Measurements from ENCODE around the gene RAB3A.

RAB3A gene

GRCh38 chr19:18197306-18197705 is 6.5 kb downstream of the RAB3A start:
- DNase-seq (ENCODE audit: low spot score), result no peak

GRCh38 chr19:18196511-18196845 is 7.4 kb downstream of the RAB3A start:
- no peak for DNase-seq (ENCODE audit: low spot score)

DNA sequence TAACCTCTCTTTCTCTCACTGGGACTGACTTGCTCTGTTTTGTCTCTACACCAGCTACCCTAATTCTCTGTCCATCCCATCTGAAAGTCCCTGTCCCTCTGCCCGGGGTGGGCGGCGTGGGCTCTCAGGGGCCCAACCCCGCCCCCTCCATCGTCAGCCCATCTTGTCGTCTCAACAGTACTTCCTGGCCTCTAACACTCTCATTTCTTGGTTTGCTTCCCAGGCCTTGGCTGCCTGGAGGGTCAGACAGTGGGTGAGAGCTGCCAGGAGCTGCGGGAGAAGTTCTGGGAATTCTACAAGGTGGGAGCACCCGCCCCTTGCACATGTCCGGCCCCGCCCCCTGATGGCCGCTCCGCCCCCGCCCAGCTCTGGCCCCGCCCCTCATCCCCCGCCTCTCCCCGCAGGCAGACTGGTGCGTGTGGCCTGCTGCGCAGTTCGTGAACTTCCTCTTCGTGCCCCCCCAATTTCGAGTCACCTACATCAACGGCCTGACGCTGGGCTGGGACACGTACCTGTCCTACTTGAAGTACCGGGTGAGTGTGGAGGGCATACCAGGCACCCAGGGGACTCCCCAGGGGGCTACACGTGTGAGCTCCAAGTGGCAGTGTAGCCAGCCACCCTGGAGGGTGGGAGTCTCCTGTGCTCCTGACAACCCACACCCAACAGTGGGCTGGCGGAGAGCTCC is 9.1 kb downstream of the RAB3A start:
- DNase-seq (ENCODE audit: low spot score), result peak; percentile 29

DNA sequence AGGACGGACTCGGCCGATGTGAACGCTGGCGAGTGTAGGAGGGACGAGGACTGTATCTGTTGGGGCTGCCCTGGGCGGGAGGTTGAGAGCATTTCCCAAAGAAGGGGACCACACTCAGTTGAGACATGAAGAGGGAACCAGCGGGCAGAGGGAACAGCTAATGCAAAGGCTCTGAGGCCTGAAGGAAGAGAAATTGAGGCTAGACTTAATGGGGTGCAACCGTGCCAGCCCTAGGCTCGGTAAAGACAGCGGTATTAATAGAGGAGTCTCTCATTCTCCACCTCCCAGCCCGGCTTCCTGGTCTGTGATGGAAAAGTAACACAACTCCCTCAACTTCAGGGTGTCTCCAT is 9.7 kb downstream of the RAB3A start:
- DNase-seq (ENCODE audit: low spot score), result no peak

GRCh38 chr19:18193388-18194180 is 10.3 kb downstream of the RAB3A start:
- DNase-seq (ENCODE audit: low spot score), result no peak

GRCh38 chr19:18192673-18193387 is 11.0 kb downstream of the RAB3A start, which contains the start of gene MPV17L2:
TSS of gene MPV17L2 (plus strand) at chr19:18193218. CDS start at chr19:18193282, 64 bp downstream.
- DNase-seq (ENCODE audit: low spot score), result peak; percentile 100

- no peak for DNase-seq (ENCODE audit: low spot score)
These were observed 12.2 kb downstream of the RAB3A start for GRCh38 chr19:18191640-18192062.

- DNase-seq (ENCODE audit: low spot score), result no peak
These were observed 13.6 kb downstream of the RAB3A start for GRCh38 chr19:18190278-18190677.

GRCh38 chr19:18185538-18185937 is 18.3 kb downstream of the RAB3A start:
- DNase-seq (ENCODE audit: low spot score), result no peak

GRCh38 chr19:18183529-18183928 is 20.3 kb downstream of the RAB3A start:
- no peak for DNase-seq (ENCODE audit: low spot score)

DNA sequence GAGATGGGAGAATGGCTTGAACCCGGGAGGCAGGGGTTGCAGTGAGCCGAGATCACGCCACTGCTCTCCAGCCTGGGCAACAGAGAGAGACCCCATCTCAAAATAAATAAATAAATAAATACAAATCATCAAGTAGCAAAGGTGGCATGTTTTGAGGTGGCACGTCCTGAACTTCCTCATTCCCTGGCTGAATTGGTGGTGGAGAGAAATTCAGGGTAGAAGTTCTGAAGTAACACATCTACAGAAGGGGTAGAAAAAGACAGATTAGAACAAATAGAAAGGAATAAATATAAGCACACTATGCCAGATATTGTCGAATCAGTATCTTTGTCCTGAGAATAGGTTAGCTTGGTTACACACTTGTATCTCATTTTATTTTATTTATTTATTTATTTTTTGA is 23.9 kb downstream of the RAB3A start:
- DNase-seq (ENCODE audit: low spot score), result no peak

DNA sequence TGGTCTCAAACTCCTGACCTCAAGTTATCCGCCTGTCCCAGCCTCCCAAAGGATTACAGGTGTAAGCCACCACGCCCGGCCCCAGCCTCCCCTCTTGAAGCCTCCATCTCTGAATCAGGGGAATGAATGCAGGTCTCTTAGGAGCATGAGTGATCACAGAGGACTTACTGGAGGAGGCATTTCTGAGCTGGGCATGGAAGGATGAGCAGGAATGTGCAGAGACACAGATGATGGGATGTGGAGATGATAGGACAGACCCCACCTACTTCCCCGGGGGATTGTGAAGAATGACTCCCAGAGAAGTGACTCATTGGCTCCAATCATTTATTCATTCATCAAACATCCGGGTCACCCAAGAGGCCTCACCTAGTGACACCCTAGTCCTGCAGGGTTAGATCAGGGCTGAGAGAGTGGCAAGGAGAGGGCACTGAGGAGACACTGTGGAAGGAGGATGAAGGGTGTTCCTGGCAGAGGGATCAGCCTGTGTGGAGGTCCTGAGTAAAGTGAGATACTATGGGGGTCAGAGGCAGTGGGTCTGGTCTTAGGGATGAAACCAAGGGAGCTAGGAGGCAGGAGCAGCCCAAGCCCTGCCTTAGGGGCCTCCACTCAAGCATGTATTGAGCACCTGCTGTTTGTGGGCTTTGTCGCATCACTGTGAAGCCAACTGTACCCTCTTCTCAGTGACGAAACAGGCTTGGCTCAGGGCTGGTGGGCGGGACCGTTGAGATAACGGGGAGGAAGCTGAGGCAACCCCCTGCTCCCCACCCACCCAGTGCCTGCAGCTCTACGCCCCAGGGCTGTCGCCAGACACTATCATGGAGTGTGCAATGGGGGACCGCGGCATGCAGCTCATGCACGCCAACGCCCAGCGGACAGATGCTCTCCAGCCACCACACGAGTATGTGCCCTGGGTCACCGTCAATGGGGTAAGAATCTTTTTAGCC is 27.2 kb downstream of the RAB3A start:
- DNase-seq (ENCODE audit: low spot score), result no peak

- no peak for DNase-seq (ENCODE audit: low spot score)
These were observed 28.9 kb downstream of the RAB3A start for GRCh38 chr19:18174983-18175382.

GRCh38 chr19:18173572-18174288 is 30.1 kb downstream of the RAB3A start, which contains the start of gene IFI30:
TSS of gene IFI30 (plus strand) at chr19:18173813. CDS start at chr19:18173842, 29 bp downstream.
- DNase-seq (ENCODE audit: low spot score), result peak; percentile 57

DNA sequence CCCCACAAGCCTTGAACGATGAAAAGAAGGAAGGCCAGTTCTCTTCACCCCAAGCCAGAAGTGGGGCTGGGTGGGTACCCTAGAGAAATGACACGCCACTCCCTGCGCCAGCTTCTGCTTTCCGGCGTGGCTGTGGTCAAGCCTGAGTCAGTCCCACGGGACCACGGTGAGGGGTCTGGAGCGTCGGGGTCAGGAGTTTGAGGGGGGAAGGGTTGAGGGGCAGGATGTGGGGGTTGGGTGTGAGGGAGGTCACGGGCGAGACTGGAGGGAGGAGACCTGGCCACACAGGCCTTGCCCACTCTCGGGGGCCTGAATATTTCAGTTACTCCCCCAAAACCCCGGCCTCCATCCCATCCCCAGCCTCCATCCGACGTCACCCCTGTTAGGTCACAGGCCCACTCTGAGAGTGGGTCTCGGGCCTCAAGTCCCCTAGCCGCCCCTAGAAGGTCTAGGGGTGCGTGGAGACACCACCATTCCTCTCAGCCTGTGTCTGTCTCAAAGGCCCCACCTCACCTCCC is 30.7 kb downstream of the RAB3A start:
- DNase-seq (ENCODE audit: low spot score), result no peak

DNA sequence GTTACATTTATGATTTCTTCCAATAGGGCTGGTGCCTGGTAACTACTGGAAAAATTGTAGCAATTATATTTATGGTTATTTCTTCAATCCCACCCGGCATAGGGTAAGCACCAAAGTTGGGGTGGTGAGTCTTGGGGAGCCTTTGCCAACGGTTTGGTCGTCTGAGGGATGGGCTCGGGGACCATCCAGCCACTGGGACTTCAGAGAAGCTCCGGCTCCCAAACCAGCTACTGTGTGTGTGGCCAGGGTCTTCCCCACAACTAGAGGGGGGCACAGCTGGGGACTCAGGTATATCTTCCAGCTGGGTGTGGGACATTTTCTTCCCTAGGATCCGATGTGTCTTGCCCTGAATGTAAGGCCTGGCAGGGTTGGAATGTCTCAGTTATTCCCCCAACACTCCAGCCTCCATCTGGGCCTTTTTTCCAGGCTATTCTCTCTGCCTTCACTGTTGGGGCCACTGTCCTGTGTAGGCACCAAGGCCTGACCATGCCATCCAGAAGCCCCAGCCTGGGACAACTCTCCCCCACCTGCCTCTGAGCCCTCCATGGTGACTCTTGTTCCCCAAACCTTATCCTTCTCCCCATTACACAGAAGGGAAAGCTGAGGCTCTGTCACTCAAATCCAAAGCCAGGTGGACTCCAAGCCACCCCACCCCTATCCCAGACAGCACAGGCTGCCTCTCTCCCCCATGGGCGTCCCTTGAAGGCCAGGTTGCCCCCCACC is 31.4 kb downstream of the RAB3A start:
- DNase-seq (ENCODE audit: low spot score), result no peak

DNA sequence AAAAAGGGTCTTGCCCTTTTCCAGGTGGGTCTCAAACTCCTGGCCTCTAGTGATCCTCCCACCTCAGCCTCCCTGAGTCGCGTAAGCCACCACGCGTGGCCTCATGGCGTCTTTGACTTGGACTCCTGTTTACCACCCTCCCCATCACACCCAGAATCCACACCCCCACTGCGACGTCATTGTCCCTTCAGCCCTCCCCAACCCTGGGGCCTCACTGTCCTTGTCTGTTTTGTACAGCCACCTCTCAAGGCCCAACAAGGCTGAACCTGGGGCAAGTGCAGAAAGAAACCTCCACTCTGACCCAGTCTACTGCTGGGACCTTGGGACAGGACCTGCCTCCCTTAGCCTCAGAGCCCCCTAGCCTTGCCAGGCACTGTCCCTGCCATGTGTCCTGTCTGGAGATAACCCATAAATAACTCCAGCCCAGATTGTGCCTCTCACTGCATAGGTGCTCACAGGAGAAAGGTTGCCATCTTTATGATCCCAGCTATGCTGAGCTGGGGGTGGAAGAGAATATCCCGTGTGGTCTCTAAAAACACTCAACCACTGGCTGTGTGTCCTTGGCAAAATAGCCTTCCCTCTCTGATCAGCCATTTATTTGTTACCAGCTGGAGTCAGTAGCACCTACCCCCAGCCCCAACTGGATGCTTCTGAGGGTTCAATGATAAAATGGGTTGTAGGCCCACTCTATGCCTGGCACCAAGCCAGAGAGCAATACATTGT is 32.1 kb downstream of the RAB3A start:
- DNase-seq (ENCODE audit: low spot score), result peak; percentile 5

DNA sequence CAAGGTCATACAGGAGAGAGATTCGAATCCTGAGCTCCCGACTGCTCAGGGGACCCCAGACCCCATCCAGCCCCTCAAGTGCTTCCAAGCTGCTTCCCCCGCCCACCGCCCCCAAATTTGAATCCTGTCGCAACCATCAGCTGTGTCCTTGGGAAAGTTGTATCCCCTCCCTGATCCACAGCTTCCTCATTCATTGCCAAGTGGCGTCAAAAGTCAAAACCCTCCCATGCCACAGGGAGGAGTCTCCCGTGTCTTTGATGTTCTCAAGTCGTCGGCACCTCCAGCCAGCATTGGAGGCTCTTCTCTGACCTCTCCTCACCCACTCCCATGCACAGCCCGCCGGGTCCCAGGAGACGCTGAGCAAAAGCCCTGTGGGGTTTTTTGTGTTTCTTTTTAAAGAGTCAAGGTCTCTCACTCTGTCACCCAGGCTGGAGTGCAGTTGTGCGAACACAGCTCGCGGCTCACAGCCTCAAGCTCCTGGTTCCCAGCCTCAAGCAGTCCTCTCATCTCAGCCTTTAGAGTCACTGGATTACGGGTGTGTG is 33.1 kb downstream of the RAB3A start:
- DNase-seq (ENCODE audit: low spot score), result peak; percentile 2
